Measurements from ENCODE around the gene KCNK13.

DNA sequence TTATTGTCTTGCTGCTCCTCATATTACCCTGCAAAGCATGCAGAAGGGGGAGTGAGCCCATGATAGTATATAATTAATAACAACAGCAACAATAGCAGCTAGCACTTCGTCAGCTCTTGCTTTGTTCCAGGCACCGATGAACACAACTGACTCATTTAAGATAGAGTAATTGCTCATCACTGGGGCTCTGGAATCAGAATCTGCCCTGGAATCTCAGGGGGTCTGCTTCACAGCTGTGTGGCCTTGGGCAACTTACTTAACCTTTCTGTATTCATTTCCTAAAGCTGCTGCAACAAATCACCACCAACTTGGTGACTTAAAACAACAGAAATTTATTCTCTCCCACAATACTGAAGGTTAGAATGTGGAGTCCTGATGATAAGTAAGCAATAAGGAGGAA is 139.6 kb downstream of the KCNK13 start:
- TF ChIP-seq, protein P1, sequence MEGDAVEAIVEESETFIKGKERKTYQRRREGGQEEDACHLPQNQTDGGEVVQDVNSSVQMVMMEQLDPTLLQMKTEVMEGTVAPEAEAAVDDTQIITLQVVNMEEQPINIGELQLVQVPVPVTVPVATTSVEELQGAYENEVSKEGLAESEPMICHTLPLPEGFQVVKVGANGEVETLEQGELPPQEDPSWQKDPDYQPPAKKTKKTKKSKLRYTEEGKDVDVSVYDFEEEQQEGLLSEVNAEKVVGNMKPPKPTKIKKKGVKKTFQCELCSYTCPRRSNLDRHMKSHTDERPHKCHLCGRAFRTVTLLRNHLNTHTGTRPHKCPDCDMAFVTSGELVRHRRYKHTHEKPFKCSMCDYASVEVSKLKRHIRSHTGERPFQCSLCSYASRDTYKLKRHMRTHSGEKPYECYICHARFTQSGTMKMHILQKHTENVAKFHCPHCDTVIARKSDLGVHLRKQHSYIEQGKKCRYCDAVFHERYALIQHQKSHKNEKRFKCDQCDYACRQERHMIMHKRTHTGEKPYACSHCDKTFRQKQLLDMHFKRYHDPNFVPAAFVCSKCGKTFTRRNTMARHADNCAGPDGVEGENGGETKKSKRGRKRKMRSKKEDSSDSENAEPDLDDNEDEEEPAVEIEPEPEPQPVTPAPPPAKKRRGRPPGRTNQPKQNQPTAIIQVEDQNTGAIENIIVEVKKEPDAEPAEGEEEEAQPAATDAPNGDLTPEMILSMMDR (IDR thresholded peaks at IDR 0.05), result no peak
- TF ChIP-seq EP300 (IDR thresholded peaks at IDR 0.05), result no peak
